Sigmoid colon (tissue), 7 donors: ENCODE results near the gene EGLN1. TPM values are rescaled to one million over a fixed set of nuclear protein-coding genes. Genes with fewer than 3 reads are reported as not detected.

Experiments
- DNase-seq: peaks from one replicate; pipeline ENCODE4 v3.0.0-alpha.2; 2019
- H3K27ac ChIP-seq, 4 donors: fragments of 200-600 bp; sonication (generic); one replicate each; pipeline ENCODE4 v1.5.1; 2016 to 2019; ENCODE audit warnings: mild to moderate bottlenecking in 1 of 4
- H3K27me3 ChIP-seq, 3 donors: fragments of 200-600 bp; sonication (generic); one replicate each; pipeline ENCODE4 v1.5.1; 2019; ENCODE audit warnings: mild to moderate bottlenecking in 1 of 3
- H3K36me3 ChIP-seq, 4 donors: fragments of 200-600 bp; sonication (generic); one replicate each; pipeline ENCODE4 v1.5.1; 2016 to 2019
- H3K4me1 ChIP-seq, 4 donors: fragments of 200-600 bp; sonication (generic); one replicate each; pipeline ENCODE4 v1.5.1; 2017 to 2019
- H3K4me3 ChIP-seq, 4 donors: fragments of 200-600 bp; sonication (generic); one replicate each; pipeline ENCODE4 v1.5.1; 2017 to 2019; ENCODE audit warnings: mild to moderate bottlenecking in 2 of 4, moderate library complexity in 1 of 4
- H3K9me3 ChIP-seq, 4 donors: fragments of 200-600 bp in 3 of 4; sonication (generic) in 3 of 4; one replicate each; pipeline versions ENCODE4 v1.5.1 to v1.6.1; 2013 to 2019
- EP300 ChIP-seq, 4 donors: sonication (generic); formaldehyde crosslinking; IDR thresholded peaks; one replicate each; pipeline ENCODE4 v1.6.1; 2017; ENCODE audit warnings: antibody characterized with exemption in 4 of 4
- POLR2A ChIP-seq, 2 donors: fragments of 450-650 bp; IDR thresholded peaks; one replicate each; pipeline ENCODE4 v1.6.1; 2016; ENCODE audit warnings: antibody characterized with exemption in 2 of 2, mild to moderate bottlenecking in 2 of 2, moderate library complexity in 2 of 2
- POLR2AphosphoS5 ChIP-seq, 4 donors: sonication (generic); formaldehyde crosslinking; IDR thresholded peaks; one replicate each; pipeline ENCODE4 v1.6.1; 2017; ENCODE audit warnings: antibody characterized with exemption in 4 of 4
- WGBS, 2 donors: extraction: QIAGEN DNeasy Blood & Tissue Kit; methylation state at CpG; one replicate each; pipeline ENCODE4 v1.1.7; 2013; 5-methylcytosine and 5-hydroxymethylcytosine counted together
- intact Hi-C: fragments of 100-400 bp; cut with DNase I; formaldehyde crosslinking; loops from one replicate; pipeline ENCODE4 v1.15.1; 2023
- polyA plus RNA-seq, 3 donors: library from polyadenylated mRNA; stranded (reverse); fragments of 200-250 nt; gene quantifications; one replicate each; pipeline ENCODE4 v1.2.3, GENCODE V29; 2013
- total RNA-seq, 4 donors: library from RNA; depleted of rRNA; stranded (reverse); fragments of >200 nt; gene quantifications; one replicate each; pipeline ENCODE4 v1.1.0, GENCODE V29; 2016
- TF ChIP-seq, protein P1 (sequence below), 4 experiments: fragments of 450-650 bp in 3 of 4; fragments of 200-600 bp in 1 of 4; IDR thresholded peaks; one replicate each; pipeline ENCODE4 v1.5.1; 2016 to 2019; ENCODE audit warnings: antibody characterized with exemption in 4 of 4, mild to moderate bottlenecking in 3 of 4, moderate library complexity in 2 of 4
- donor health status: healthy with polysubstance abuse.
- donor health status: Bipolar disorder and iron deficiency.
- donor health status: healthy.

EGLN1 gene
- total and polyA plus RNA-seq, 7 donors: 16.2 to 51.7 (median 37.8) TPM

DNA sequence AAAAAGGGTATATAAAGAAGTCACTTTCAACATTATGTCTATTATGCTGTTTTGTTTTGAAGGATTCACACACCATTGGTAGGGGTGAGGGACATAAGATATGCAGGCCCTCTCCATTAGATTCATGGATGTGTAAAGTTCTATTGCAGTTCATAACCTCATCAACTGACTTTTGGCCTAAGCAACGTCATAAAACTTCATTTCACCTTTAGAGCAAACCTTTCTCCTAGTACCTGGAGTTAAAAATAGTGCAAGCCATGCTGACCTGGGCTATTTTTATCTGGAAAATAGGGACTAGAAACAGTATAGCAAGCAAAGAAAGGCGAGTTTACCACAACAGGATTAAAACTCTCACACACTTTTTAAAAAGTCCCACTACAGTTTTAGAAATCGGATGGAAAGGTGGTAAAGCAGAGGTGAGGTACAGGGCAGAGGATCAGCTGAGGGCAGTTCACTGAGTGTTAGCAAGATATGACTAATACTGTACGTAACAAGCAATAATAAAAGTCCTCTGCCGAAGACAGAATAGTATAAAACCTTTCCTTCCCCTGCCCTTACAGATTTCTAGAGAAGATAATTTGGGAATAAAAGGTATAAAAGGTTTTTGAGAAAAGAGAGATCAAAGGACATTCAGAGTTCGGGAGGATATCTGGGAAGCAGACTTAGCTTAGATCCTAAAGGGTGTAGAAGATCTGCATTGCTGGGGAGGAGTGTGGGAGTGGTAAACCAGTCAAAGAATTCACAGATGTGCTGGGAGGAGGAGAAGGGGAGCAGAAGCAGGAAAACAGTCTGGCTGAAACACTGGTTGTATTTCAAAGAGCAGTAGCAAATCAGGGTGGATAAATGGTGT is 14.3 kb downstream of the EGLN1 start:
- H3K9me3 ChIP-seq: no peaks in the 10 kb centered on the region
- intact Hi-C loops: no loop called here
- 14 to 41% methylated on average over 6 of the region's 6 CpGs for WGBS, 2 donors
- H3K27ac ChIP-seq: peak overlapping the region; percentile 28 to 81 (median 58)
- H3K36me3 ChIP-seq: no peaks in the 10 kb centered on the region
- H3K4me3 ChIP-seq: peak overlapping the region in 1 of 4 donors; percentile 18
- H3K4me1 ChIP-seq: peaks cover 0 to 81% (median 61%) of the 10 kb centered on the region in 4 donors
- H3K27me3 ChIP-seq: no peaks in the 10 kb centered on the region
- no peak for TF ChIP-seq POLR2A (IDR thresholded peaks at IDR 0.05)
- TF ChIP-seq EP300 (IDR thresholded peaks at IDR 0.05): no peak
- TF ChIP-seq, protein P1, sequence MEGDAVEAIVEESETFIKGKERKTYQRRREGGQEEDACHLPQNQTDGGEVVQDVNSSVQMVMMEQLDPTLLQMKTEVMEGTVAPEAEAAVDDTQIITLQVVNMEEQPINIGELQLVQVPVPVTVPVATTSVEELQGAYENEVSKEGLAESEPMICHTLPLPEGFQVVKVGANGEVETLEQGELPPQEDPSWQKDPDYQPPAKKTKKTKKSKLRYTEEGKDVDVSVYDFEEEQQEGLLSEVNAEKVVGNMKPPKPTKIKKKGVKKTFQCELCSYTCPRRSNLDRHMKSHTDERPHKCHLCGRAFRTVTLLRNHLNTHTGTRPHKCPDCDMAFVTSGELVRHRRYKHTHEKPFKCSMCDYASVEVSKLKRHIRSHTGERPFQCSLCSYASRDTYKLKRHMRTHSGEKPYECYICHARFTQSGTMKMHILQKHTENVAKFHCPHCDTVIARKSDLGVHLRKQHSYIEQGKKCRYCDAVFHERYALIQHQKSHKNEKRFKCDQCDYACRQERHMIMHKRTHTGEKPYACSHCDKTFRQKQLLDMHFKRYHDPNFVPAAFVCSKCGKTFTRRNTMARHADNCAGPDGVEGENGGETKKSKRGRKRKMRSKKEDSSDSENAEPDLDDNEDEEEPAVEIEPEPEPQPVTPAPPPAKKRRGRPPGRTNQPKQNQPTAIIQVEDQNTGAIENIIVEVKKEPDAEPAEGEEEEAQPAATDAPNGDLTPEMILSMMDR (IDR thresholded peaks at IDR 0.05): no peak
- TF ChIP-seq POLR2AphosphoS5 (IDR thresholded peaks at IDR 0.05): peak in 1 of 4 donors; percentile 7
- no peak for DNase-seq

DNA sequence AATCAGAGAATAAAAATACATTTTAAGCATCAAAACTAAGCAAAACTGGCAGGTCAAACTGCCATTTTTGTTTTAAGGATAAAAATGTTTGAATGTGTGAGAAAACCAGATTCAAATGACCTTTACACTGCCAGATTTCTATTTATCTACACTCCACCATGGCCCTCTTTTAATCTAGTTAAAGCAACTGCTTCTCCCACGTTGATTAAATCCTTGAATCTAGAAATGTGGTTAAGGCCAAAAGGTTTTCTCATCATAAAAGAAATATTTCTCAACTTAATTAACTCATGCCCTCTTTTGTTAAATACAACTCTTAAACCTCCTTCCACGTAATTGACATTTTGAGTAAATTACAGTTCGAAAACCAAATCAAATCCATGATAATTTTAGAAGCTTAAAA is 15.0 kb downstream of the EGLN1 start:
- H3K27ac ChIP-seq: peak overlapping the region in 3 of 4 donors; percentile 28 to 81 (median 75)
- TF ChIP-seq EP300 (IDR thresholded peaks at IDR 0.05): no peak
- TF ChIP-seq, protein P1 (IDR thresholded peaks at IDR 0.05): no peak
- no peaks in the 10 kb centered on the region for H3K36me3 ChIP-seq
- no peak overlapping the region for H3K4me3 ChIP-seq
- 69% methylated on average over 3 of the region's 3 CpGs for WGBS, 2 donors
- H3K4me1 ChIP-seq: peaks cover 0 to 75% (median 62%) of the 10 kb centered on the region in 4 donors
- H3K27me3 ChIP-seq: no peaks in the 10 kb centered on the region
- no peak for DNase-seq
- intact Hi-C loops: no loop called here
- H3K9me3 ChIP-seq: no peaks in the 10 kb centered on the region

DNA sequence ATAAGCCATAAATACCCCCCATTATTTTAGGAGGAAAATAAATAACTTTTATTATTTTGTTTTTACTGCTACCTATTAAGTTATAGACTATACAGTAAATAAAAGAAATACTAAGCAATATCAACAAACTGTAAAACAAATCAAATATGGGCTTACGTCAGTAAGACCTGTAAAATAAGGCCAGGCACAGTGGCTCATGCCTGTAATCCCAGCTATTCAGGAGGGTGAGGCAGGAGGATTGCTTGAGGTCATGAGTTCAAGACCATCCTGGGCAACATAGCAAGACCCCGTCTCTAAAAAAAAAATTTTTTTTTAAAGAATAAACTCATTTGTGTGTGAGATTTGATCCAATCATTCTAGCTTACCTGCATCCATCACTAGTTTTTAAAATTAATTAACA is 17.8 kb downstream of the EGLN1 start:
- intact Hi-C loops: no loop called here
- peaks cover 0 to 66% (median 47%) of the 10 kb centered on the region in 4 donors for H3K4me1 ChIP-seq
- no peak overlapping the region for H3K4me3 ChIP-seq
- no peak for DNase-seq
- no peaks in the 10 kb centered on the region for H3K36me3 ChIP-seq
- WGBS, 2 donors: 71 to 92% methylated on average over 2 of the region's 2 CpGs
- no peaks in the 10 kb centered on the region for H3K27me3 ChIP-seq
- no peaks in the 10 kb centered on the region for H3K9me3 ChIP-seq
- TF ChIP-seq, protein P1 (IDR thresholded peaks at IDR 0.05): no peak
- TF ChIP-seq POLR2AphosphoS5 (IDR thresholded peaks at IDR 0.05): no peak
- no peak for TF ChIP-seq EP300 (IDR thresholded peaks at IDR 0.05)
- no peak for TF ChIP-seq POLR2A (IDR thresholded peaks at IDR 0.05)
- no peak overlapping the region for H3K27ac ChIP-seq

DNA sequence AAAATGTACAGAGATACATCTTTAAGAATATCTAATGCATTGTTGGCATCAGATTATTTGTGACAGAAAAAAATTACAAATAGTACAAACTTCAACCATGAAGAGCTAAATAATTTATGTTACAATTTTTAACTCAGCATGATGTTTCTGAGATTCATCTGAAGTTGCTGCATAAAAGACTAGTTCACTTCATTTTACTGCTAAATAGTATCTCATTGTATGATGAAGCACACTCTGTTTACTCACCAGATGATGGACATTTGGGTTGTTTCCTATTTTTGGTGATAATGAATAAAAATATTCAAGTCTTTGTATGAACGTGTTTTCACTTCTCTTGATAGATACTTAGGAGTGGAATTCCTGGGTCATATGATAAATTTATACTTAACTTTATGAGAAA is 20.6 kb downstream of the EGLN1 start:
- no peaks in the 10 kb centered on the region for H3K27me3 ChIP-seq
- no peak overlapping the region for H3K27ac ChIP-seq
- no peaks in the 10 kb centered on the region for H3K9me3 ChIP-seq
- intact Hi-C loops: no loop called here
- TF ChIP-seq POLR2AphosphoS5 (IDR thresholded peaks at IDR 0.05) (no peak), POLR2A (IDR thresholded peaks at IDR 0.05) (no peak), EP300 (IDR thresholded peaks at IDR 0.05) (no peak)
- TF ChIP-seq, protein P1 (IDR thresholded peaks at IDR 0.05): no peak
- H3K36me3 ChIP-seq: no peaks in the 10 kb centered on the region
- DNase-seq: no peak
- peaks cover 0 to 61% (median 36%) of the 10 kb centered on the region in 4 donors for H3K4me1 ChIP-seq
- H3K4me3 ChIP-seq: no peak overlapping the region
- WGBS, 2 donors: 46 to 55% methylated on average over 1 of the region's 1 CpG
